EL (cell line): ENCODE measurements around the gene RREB1.
"Not testable (repeated sequence)": the region's sequence is repeated elsewhere in the genome, so short reads cannot be mapped to it uniquely, and the experiment has no call there.

ENCODE experiments used
- DNase-seq: peaks from one replicate; pipeline ENCODE4 v3.0.0-alpha.2; 2016

RREB1 gene

DNA sequence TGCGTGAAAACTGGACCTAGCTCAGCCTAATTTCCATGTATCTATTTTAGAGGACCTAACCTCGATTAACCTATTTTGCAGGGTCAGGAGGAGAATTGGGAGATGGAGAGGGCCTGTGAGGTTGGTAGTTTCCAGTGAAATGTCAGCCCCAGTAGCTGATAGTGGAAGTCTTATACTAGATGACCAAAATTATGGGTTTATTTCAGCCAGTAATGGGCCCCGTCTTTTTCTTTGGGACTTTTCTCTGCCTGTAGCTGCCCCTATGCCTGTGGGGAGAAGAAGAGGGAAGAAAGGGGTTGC, 37.8 kb downstream of the RREB1 start:
- DNase-seq = no peak

DNA sequence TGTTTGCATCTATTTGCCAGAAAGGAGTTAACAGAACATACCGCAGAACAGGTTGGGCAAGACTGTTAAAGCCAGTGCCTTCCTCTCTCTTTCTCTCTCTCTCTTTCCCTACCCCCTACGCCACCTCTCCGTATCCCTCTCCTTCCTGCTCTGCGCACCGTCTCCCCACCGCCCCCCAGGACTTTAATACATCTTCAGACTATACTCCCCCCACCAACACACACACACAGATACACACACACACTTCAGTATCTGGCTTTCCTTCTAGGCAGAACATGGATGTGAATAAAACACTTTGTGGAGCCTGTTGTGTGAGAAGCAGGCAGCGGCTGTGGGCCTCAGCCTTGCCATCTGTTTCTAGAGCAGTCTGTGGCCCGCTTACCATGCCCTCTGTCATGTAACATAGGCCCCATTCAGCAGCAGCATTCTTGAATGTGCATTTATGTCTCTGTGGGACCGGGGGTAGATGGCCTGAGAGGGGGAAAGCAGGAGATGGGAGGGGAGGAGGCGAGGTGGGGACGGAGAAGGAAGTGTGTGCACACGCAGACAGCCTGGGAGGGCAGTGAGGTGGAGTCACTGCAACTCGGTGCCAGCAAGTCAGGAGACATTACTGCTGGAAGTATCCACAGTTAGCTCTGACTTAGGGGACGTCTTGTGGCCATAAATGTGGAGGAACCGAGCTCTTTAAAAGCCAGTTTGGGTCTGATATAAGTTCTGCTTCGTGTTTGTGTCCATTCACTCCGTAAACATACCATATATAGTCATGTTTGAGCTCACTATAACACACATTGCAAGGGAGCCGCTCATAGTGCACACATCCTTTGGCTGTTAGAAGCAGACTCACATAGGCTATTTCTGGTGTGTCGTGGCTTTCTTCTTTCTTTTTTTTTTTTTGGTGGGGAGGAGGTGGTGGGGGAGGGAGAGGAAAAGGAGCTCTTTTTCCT, 38.4 kb downstream of the RREB1 start:
- DNase-seq = peak; percentile 55

- no peak for DNase-seq
These were observed 39.4 kb downstream of the RREB1 start for GRCh38 chr6:7147051-7147671.

DNA sequence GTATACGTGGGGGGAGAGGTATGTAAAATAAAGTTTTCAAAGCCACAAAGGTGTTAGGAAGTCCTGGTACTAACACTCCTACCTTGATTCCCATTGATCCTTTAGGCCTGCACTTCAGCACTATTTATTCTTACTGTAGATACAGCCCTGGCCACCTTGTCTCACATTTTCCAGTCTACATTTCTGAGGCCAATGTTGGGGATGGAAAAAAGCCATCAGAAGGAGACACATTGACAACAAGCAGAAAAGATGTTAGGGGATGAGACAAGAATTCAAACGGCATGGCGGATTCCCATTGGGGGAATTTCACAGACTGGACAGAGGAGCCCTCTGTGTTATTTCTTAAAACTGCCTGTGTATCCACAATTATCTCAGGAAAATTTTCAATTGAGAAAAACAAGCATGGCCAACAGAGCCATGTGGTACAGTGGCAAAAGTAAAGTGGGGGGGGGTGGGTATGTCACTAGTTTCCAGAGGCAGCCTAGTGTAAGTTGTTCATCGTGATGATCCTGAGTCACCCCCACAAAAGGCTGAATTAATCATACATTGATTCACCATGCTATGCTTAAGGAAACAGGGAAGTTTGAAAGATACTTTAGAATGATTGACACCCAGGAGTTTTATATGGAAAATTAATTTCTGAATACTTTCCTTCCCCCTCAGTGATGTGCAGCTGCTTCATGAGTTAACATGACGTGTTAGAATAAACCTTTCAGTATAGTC, 40.5 kb downstream of the RREB1 start:
- DNase-seq = peak; percentile 85

GRCh38 chr6:7150381-7151064, 42.8 kb downstream of the RREB1 start:
- DNase-seq = no peak

GRCh38 chr6:7151381-7151780, 43.6 kb downstream of the RREB1 start:
- no peak for DNase-seq

DNA sequence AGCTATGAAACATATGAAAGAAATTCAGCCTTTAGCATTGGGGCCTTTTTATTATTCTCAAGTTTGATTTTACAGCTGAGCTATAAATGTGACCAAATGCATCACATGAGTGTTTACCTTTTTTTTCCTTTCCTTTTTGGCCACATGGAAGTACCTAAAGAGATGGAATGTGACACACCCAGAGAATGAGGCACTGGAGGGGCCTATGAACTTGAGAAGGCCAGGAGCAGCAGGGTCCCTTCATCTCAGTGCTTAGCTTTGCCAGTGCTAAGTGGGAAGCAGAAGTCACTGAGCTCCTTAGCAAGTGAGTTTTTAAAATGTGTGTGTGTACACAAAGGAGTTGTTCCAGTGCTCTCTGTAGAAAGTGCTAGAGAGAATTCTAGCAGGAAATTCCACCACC, 44.7 kb downstream of the RREB1 start:
- DNase-seq = no peak

GRCh38 chr6:7153789-7154188, 46.0 kb downstream of the RREB1 start:
- DNase-seq = no peak

DNA sequence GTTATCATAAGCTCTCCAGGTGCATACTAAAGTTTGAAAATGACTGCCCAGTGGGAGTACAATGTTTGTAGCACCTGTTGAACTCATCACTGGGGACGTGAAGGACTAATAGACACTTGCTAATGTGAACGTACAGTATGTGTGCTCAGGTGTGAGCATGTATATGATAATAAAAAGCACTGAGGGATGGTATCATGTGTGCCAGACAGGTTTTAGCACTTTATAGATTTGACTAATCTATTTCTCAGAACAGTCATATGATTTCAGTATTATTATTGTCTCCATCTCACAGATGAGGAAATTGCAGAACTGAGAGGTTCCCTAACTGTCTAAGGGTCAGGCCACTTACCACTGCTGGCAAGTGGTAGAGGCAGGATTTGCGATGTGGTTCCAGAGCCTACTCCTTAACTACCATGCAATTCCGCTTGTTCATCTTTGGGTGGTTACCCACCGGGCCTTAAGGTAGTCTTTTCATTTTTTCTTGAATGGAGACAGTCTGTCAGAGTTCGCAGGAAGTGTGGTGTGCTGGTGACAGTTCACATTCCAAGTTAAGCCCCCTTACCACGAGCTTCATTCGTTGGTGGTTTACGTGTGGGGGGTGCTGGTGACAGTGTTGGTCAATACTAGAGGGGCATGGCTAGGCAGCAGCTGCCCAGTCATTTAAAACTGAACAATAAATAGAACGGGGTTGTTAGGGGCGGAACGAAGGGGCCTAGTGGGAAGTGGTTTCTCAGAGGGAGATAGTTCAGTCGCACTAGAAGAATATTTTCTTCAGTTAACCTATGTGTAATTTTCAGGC, 46.8 kb downstream of the RREB1 start:
- DNase-seq = no peak

DNA sequence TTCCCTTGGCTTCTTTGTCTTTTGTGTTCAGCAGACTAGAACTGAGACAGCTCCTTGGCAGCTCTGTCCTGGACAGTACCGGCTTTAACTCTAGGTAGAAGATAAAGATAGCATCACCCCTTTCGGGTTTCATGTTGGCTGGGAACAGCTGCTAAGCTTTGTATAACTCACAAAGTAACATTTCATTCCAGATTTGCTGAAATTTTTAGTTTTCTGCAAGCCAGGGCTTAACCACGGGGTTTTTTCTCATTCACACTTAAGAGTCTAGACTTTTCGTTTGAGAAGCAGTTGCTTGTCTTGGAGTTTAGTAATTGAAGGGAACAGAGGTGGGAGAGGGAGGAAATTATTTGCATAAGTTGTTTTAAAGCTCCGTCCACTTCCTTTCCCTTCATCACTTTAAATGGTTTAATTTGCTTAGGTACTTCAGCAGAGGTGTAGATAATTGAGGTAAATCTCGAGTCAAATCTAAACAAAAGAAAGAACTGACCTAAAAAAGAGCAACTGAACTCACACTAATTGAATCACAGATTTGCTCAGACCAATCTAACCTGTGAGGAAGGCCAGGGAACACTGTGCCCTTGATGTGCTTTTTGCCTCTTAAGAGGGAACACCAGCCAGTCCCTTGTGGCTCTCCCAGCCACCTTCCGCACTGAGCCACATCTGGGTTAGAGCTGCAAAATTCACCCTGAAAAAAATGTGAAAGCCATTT, 48.3 kb downstream of the RREB1 start:
- no peak for DNase-seq

GRCh38 chr6:7156643-7157278, 49.0 kb downstream of the RREB1 start:
- peak; percentile 94 for DNase-seq

- not testable (repeated sequence) for DNase-seq
These were observed 49.5 kb downstream of the RREB1 start for GRCh38 chr6:7157307-7157706.

DNA sequence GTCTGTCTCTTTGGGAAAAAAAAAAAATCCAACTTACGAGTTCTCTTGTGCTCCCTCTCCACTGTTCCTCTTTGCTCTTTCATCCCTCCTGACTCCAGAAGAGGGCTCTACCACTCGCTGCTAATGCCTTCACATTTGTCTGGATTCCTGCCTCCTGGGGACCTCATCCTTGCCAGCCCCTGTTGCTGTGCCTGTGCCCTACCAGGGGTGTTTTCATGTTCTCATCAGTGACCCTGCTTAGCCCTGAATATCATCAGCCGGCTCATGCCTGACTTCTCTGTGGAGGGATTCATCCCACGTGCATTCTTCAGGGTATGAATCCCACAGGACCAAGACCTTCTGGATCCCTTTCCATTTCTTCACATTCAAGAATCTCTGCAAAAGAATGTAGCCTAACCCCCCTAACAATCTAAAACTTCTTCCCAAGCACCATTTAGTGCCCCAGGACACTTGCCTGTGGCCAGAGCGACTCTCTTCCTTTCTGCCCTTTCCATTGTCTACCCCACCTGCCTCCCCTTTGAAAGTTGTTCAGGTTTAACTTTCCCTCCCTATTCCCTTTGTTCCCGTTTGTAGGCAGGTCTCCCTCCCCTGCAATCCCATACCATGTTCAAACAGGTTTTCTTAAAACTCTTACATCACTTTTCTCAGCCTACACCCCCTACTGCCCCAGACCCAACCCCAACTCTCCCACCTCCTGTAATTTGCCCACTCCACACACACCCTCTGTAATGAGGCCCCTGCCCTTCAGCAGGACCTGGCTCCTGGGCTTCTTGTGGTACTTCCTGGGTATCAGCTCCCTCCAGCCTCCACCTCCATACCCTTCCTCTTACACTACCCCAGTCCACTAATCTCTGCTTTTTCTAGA, 50.2 kb downstream of the RREB1 start:
- peak; percentile 90 for DNase-seq

DNA sequence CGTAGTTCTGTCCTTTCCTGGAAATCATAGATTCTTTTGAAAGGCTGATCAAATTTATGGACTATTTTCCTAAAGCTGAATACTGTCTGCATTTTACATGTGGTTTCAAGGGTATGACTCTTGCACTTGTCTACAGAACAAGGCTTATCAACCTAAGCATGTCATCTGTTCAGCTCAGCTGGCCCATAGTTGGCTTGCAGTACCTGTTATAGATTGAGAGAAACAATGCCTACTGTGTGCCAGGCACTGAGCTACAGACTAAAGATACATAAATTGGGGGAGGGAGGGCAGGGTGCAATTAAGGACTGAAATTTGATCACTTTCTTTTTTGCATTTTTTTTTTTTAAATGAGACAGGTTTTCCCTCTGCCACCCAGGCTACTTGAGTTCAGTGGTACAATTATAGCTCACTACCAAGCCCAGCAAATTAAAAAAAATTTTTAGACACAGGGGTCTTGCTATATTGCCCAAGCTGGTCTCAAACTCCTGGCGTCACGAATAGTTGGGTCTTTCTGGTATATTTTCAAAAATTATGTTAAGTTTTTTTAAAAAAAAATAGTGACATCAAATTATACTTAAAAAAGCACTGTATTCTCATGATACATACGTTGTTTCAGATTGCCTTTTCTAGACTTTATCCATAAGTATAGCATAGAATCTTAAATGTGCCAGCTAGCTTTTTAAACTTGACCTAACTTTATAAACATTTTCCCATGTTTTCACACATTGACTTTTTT, 52.2 kb downstream of the RREB1 start:
- no peak for DNase-seq

DNA sequence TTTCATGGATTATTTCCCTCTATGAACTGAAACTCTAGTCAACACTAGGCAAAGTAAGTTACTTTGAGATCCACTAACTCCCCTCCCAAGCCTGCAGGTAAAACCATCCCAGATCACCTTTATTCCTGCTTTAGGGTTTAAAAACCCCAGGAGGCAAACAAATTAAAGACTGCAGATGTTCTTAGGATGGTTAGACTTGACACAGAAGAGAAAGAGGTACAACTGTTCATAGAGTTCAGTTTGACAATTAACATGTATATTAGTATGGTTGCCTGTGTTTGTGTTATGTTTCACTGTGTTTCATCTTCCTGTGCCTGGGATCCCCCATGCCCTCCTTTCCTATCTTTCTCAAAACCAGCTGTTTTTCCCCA, 53.5 kb downstream of the RREB1 start:
- DNase-seq = no peak

DNA sequence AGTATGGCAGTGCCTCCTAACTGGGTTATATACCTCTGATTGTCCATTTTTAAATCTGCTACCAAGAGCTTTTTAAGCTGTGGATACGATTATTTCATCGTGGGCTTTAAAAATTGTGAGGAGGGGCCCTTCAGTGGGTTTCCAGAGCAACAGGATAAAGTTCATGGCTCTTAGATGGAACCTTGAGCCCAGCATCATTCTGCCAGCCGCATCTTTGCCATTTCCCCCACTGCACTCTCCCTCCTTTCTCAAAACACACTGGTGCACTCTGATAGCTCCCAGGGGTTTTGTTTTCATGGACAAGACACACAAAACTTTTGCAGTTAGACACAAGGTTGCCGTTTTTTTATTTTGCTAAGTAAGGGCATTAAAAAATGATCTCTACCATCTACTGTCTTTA, 54.1 kb downstream of the RREB1 start:
- DNase-seq = no peak

DNA sequence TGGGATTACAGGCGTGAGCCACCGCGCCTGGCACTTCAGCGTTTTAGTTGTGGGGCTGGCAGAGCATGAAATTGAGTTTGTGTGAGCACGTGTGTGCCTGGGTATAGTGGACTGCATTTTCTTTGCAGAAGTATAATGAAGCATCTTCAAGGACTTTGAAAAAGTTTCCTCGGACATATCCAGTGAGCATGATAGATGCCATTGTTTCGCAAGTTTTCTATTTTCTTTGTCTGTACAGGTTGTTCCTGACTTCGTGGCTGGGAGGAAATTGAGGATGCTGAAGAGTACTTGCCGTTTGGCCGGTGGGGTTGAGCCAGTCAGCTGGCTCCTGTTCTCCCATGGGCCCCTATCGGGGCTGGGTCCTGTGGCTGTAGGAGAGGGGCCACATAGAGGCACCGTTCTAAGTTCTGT, 55.9 kb downstream of the RREB1 start:
- DNase-seq = no peak

- DNase-seq = no peak
These were observed 56.8 kb downstream of the RREB1 start for GRCh38 chr6:7164536-7165001.
